ENCODE data around the gene PROSER2.

DNA sequence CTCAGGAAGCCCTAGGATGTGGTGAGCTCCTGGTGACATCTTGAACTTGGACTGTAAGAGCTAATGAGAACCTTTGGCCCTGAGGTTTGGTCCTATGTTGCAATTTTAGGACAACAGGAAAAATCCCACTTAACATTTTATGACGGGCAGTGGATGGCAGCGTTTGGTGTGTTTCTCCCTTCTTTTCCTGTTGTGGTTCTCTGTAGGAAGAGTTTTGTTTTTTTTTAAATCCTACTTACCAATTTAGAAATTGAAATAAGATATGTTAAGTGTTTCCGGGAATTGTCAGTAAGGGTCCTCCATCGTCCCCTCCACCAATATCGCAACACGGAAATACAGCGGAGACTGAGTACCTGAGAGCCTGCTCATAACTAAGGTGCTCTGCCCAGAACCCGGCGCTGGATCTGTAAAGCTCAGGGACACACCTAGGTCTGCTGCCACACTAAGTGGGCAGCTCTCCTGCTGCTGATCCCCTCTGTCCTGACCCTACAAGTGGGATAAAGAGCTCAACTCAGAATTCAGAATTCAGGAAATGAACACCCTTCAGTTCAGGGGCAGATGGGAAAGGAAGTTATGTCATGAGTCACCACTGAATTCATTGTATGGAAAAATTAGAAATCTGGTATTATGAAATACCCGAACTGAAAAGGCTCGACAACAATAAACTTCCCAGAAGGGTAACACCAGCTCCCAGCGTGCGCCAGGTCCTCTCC lies 9.1 kb upstream of the PROSER2 start:
- TF ChIP-seq POLR2A (IDR thresholded peaks at IDR 0.05; ENCODE audit: low read depth, low read length) = no peak
- no peak for TF ChIP-seq POLR2AphosphoS5 (IDR thresholded peaks at IDR 0.05; ENCODE audit: low read depth, low read length)
- TF ChIP-seq TAF1 (IDR thresholded peaks at IDR 0.05; ENCODE audit: borderline replicate concordance, low read depth, low read length) = no peak
